Measurements from ENCODE around the gene BTBD6.
"Not testable (repeated sequence)": the region's sequence is repeated elsewhere in the genome, so short reads cannot be mapped to it uniquely, and the experiment has no call there.

Gene BTBD6

DNA sequence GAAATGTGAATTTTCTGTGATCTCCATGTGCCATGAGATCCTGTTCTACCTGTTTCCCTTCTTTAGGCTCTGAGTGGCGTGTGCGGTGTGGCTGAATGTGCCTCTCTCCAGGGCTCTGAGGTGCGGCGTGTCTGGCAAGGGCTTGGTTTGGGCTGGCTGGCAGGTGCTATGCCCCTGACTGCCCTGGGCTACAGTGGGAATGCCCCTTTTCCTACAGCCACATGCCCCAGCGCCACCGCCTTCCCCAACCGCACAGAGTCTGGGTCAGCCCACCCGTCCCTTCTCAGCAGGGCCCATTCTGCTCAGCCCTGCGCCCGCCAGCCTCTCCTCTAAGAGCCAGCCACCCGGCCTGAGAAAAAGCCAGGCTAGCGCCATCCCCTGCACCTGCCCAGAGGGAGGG is 24.7 kb downstream of the BTBD6 start:
- no peak for DNase-seq

DNA sequence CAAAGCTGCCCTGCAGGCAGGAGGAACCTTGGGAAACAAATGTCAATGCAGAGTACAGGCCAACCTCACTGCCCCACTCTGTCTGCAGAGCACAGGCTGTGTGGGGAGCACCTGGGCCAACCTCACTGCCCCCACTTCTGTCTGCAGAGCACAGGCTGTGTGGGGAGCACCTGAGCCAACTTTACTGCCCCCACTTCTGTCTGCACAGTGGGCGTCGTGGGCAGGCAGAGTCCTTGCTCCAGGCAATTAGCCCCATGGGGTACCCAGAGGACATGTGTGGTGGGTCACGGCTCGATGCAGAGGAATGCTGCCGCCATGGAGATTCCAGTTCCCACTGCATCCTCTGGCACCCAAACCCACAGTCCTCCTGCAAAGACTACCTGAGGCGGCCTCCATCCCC is 26.3 kb downstream of the BTBD6 start:
- DNase-seq = no peak

DNA sequence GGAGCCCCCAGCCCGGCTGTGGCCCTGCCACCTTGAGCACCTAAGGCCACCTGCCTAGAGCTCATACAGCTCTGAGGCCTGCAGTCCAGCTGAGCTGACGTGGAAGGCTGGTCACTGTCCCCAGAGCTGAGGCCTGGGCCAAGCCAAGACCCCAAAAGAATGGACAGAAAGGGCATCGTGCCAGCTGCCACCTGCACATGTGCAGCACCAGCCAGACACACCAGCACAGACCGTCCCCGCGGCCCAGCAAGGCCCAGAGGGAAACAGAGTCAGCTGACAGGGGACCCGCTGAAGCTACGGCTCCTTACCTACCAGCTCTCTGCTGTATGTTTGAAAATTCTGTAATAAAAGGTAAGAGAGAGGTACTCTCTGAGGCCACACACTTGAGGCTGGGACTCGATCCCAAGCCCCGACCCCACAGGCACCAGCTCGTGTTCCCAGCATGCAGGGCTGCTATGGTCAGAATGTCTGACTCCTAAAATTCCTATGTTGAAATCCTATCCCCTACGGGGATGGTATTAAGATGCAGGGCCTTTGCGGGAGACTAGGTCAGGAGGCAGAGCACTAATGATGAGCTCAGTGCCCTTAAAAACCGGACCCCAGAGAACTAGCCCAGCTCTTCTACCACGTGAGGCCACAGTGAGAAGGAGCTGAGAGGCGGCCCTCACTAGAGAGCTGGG is 27.1 kb downstream of the BTBD6 start:
- no peak for DNase-seq

DNA sequence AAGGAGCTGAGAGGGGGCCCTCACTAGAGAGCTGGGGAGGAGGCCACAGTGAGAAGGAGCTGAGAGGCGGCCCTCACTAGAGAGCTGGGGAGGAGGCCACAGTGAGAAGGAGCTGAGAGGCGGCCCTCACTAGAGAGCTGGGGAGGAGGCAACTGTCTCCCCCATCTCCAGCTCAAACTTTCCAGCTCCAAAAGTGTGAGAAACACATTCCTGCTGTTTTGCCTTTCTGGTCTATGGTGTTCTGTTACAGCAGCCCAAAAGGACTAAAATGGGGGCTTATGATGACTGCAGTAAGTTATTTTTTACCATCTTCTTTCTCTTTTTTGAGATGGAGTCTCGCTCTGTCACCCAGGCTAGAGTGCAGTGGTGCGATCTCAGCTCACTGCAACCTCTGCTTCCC is 29.1 kb downstream of the BTBD6 start:
- not testable (repeated sequence) for DNase-seq

DNA sequence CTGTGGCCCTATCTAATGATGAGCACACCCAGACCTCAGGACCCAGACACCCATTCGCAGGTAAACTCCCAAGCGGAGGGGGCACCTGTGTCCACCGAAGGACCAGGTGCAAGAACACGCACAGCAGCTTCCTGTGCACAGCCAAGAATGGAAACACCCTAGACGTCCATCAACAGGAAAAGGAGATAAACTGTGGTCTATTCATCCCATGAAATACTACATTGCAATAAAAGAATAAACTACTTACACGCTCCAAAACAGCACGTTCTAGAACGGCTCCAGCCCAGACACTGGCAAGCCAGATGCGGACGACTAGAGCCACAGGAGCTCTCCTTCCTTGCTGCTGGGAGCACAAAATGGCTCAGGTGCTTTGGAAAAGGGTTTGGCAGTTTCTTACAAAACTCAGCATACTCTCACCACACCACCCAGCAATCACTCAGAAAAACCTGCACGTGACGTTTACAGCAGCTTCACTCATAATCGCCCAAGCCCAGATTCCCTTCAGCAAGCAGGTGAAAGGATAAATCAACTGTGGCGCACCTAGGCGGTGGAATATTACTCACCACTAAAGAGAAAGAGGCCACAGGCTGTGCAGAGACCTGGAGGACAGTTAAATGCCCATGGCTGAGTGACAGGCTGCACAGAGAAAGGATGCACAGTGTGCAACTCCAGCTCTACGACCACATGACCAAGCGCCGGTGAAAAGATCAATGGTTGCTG is 31.5 kb downstream of the BTBD6 start:
- no peak for DNase-seq

DNA sequence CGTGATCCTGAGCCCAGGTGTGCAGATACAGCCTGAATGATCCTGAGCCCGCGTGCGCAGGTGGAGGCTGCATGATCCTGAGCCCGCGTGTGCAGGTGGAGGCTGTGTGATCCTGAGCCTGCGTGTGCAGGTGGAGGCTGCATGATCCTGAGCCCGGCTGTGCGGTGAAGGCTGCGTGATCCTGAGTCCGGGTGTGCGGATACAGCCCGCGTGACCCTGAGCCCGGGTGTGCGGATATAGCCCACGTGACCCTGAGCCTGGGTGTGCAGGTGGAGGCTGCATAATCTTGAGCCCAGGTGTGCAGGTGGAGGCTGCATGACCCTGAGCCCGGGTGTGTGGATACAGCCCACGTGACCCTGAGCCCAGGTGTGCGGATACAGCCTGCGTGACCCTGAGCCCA is 32.2 kb downstream of the BTBD6 start:
- no peak for DNase-seq

DNA sequence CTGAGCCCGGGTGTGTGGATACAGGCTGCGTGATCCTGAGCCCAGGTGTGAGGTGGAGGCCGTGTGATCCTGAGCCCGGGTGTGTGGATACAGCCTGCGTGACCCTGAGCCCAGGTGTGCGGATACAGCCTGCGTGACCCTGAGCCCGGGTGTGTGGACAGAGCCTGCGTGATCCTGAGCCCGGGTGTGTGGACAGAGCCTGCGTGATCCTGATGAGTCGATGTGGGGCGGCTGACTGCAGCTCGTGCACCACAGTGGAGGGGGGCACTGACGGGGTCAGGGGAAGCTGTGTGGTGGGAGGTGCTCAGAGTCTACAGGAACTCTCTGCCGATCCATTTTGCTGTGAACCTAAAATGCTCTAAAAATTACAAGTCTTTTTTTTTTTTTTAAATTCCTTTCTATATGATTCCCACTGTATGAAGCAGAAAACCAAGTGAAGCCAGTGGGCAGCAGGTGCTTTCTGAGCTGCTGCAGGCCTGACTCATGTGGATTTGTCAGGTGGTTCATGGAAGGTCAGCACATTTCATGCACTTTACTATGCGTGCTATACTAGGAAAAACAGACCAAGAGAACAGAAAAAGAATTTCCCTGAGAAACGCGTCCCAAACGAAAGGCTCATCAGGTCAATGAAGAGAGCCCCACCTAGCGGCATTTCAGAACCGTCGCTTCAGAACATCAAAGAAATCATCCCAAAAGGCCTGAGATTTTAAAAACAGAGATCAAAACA is 33.2 kb downstream of the BTBD6 start:
- DNase-seq = peak in 3 of 6 experiments; percentile 12 to 31 (median 13)

DNA sequence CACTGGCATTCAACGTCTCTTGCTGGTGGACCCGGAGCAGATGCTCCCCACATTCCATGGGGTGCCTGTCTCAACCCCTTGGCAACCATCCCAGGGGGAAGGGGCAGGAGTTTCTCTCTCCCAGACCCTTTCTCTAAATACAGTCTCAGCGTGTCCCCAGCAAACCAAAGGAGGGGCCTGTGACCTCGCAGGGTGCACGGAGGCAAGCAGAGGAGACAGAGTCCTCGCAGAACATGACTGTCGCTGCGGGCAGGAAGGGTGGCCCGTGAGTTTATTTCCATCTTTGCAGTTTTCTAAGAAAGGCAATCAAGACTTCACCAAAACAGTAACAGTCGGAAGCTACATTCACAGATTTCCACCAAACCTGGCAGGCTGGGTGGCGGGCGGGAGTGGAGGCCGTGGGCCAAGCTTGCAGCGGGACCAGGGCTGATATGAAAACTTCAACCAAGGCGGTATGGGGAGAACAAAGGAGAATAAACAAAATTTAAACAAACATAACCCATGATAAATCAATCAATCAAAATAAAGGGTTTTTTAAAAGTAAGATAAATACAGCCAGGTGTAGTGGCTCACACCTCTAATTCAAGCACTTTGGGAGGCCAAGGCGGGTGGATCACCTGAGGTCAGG is 33.9 kb downstream of the BTBD6 start:
- no peak for DNase-seq

DNA sequence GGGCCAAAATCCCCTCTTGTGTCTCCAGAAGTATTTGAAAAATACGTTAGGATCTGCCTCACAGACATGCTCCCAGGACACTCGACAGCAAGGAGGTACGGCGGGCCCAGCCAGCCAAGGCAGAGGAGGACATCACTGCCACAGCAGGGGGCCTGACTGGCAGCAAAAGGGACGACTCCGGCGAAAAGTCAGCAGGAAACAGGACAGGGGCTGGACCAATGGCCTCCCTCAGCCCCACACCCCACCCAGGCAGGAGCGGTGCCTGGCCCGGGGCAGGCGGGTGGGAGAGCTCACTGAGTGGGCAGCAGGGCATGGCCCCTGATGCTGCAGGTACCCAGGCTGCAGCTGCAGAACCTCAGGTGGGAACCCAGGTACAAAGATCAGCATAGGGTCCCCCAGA is 34.7 kb downstream of the BTBD6 start:
- no peak for DNase-seq

DNA sequence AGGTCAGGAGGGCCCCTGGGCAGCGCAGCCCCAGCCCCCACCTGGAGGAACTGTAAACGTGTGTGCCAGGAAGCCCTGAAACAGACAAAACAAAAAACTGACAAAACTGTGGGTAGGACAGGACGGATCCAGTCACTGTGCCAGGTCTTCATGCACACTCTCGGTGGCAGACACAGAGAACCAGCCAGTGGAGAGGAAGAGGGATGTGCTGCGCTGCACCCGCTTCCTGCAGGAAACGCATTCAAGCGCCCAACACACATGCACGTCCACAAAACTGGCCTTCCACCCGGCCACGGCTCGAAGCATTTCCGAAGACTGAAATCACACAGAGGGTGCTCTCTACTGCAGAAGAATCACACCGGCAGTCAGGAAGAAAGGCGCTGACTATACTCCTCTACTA is 35.6 kb downstream of the BTBD6 start:
- DNase-seq = no peak

DNA sequence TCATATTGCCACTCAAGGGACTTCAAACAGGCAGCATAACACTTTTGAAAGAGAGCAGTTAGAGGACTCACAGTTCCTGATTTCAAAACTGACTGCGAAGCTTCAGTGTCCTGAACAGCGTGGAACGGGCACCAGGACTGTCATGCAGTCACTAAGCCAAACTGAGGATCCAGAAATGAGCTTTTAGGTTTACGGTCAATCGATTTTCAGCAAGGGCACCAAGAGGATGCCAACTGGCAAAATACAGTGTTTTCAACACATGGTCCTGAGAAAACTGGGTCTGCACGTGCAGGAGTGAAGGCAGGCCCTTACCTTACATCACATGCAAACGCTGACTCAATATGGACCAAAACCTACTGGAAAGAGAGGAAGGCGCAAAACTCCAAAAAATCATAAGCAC is 36.8 kb downstream of the BTBD6 start:
- DNase-seq = no peak

DNA sequence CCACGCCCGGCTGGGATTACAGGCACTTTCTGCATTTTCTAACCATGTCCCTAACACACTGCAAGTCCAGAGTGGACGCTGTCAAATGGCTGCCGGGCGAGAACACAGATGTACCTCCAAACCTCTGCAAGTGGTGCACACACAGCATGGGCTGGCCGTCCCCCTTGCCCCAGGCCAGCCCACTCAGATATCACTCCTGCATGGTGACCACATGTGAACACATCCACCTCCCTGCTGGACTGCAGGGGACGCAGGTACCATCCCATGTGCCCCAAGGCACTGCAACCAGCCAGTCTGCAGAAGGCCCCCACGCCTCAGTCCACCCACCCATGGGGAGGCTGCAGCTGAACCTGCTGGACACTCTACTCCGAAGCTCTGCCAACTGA is 38.4 kb downstream of the BTBD6 start:
- DNase-seq = no peak

DNA sequence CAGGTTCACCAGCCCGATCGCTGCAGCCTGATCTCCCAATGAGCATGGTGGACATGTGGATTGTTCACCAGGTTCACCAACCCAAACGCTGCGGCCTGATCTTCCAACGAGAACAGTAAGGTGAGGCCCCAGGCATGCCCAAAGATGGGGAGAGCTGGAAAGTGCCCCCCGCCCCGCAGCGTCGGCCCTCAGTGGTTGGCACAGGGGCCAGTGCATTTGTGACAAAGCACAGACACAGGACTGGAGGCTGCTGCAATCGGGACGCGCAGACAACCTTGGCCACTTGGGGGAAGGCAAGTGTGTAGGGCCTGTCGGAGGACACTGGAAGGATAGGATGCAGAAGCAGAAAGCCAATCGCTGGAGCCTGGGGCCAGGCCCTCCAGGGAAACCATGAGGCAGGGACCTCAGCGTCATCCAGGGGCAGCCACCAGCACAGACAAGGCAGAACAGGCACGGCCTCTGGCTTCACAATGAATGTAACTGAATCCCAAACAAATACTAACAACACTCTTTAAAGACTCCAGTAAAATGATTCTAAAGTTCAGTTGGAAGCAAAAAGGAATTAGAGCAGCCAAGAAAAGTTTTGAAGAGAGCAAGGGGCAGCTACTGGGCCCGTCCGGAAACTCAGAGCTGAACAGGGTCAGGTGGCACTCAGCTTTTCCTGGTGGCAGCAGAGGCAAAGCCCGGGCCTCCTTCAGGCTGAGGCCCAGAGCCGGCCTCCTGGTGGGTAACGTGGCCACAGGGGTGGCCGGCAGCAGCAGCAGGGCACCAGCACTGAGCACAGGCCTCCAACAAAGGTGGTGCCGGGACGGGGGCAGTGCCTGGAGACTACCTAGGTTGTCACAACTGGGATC is 39.1 kb downstream of the BTBD6 start:
- no peak for DNase-seq

DNA sequence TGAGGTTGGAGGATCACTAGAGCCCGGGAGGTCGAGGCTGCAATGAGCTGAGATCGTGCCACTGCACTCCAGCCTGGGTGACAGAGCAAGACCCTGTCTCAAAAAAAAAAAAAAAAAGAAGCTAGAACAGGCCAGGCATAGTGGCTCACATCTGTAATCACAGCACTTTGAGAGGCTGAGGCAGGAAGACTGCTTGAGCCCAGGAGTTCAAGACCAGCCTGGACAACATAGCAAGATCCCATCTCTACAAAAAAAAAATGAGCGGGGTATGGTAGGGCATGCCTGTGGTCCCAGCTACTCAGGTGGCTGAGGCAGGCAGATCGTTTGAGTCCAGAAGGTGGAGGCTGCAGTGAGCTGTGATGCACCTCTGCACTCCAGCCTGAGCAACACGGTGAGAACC is 40.6 kb downstream of the BTBD6 start:
- DNase-seq = not testable (repeated sequence)

DNA sequence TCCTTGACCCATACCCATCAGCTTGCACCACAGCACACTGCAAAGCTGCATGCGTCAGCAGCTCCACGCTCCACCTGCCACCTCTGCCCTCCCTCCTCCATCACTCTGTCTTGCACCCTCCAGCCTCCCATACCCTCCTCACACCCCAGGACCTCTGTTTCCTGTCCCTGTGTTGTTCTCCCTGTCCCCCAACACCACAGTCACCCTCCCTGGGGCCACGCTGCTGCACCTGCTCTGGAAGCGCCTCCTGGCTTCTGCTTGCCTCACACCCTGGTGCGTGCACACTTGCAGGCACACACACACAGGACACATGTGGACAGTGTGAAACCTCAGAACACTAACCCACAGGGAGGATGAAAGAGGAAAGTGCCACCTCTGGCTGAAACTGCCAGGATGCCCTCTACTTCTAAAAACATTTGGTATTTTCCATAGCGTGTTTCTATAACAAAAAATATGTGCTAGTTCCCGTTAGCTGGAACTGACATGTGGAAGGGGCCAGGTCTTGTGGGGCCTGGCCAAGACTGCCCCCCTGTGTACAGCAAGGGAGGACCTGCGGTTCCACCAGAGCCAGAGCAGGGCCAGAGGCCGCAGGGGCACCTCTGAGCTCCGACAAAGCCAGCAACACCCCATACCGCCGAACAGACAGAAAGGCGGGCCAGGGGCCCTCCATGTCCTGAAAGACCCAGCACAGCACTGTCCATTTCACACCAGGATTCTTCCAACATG is 42.5 kb downstream of the BTBD6 start:
- no peak for DNase-seq

DNA sequence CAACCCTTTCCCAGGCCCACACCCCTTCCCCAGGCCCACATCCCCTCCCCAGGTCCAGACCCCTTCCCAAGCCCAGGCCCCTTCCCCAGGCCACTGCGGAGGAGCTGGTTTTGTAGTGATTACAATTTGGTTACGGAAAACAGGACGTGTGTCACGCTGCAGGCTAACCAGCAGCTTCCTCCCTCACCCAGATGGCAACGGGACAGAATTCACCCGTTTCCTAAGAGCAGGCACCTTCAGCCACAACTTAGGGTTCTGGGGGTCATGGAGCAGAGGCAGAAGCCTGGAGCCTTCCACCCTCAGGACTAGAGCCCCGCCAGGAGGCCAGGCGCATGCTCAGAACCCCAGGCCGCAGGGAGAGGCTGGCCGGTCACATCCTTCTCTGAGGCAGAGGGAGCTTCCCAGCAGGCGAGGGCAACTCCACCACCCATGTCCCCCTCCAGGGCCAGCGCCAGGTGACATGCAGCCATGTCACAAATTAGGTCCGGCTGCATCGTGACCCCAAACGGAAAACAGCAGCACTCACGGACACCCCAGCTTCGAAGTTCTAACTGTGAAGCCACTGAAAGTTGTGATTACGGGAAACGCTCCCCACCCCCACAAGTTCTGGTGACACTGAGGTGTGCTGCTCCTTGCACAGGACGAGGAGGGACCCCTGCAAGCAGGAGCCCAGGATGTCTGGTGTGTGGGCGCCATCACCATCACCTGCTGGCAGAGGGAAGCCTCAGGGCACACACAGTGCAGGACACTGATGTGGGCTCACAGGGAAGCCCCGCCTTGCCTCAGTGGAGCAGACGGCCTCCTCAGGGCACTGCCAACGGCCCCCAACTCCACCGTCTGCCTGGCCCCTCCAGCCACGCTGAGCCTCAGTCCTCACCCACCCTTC is 44.7 kb downstream of the BTBD6 start:
- peak in 1 of 6 experiments; percentile 8 for DNase-seq

DNA sequence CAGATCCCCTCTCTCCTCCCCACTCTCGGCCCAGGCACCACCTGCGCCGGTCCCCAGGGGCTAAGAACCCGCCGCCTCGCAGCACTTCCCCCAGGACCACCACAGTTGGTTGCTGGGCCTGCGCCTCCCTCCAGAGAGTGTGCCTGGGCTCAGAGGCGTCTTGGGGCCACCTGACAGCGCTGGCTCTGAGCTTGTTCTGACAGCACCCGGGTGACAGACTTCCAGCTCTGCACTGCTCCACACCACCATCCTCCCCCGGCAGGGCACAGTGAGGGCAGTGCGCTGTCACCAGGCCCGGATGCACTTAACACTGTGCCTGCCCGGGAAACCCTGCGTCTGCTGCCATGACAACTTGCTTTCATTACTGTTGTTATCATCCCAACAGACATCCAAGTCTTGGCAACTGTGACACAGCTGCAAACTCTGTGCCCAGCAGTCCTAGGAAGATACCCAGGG is 45.8 kb downstream of the BTBD6 start:
- DNase-seq = peak; percentile 49 to 76 (median 68)

DNA sequence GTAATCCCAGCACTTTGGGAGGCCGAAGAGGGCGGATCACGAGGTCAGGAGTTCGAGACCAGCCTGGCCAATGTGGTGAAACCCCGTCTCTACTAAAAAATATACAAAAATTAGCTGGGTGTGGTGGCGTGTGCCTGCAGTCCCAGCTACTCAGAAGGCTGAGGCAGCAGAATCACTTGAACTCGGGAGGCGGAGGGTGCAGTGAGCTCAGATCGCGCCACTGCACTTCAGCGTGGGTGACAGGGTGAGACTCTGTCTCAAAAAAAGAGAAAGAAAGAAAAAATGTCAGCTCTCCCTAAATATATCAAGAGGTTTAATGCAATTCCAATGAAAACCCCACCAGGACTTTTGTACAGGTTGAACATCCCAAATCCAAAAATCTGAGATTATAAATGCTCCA is 49.0 kb downstream of the BTBD6 start:
- not testable (repeated sequence) for DNase-seq

DNA sequence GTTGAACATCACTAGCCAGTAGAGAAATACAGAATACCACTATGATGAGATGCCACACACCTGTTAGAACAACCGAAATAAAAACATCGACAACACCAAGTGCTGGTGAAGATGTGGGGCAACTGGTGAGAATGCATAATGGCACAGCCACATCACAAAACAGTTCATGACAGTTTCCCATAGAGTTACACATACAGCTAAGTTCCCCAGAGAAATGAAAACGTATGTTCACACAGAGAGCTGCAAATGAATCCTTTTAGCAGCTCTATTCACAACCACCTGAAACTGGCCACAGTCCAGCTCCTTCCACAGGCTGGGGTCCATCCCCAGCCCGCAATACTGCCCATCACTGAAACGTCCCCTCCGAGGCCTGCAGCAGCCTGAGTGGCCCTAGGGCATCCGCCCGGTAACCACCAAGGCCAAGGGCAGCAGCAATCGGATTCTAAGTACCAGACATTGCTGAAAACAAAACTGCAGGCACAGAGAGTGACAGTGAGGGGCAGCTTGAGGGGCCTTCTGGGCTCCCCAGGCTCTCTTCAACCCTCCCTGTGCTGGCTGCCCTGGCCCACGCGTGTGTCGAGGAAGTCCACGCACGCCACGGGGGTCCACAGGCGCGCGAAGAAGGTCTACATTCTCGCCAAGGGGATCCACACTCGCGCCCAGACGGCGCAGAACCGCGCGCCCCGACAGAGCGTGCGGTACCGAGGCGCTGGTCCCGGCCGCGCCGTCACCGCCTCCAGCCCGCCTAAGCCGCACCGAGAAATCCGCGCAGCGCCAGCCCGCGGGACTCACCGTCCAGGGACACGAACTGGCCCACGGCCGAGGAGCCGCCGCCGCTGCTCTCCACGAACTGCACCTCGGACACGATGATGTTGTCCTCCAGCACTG is 51.6 kb downstream of the BTBD6 start:
- DNase-seq = peak in 2 of 6 experiments; percentile 38 to 65
